Measurements from ENCODE around the gene DNAJB12. TPM values are rescaled to one million over a fixed set of nuclear protein-coding genes. Genes with fewer than 3 reads are reported as not detected.
A peak's percentile ranks its signal among the peaks of the same experiment; 100 is the strongest.
"Not testable (repeated sequence)": the region's sequence is repeated elsewhere in the genome, so short reads cannot be mapped to it uniquely, and the experiment has no call there.

The DNAJB12 gene
- total RNA-seq (ENCODE audit: unreplicated experiment), result 23.0 TPM
- long read RNA-seq, full-length matches to known transcripts, result 11 of 21 reads
- long read RNA-seq, partial matches to known transcripts, result 1 of 21 reads
- long read RNA-seq, other reads (novel, unspliced or antisense), result 9 of 21 reads

DNA sequence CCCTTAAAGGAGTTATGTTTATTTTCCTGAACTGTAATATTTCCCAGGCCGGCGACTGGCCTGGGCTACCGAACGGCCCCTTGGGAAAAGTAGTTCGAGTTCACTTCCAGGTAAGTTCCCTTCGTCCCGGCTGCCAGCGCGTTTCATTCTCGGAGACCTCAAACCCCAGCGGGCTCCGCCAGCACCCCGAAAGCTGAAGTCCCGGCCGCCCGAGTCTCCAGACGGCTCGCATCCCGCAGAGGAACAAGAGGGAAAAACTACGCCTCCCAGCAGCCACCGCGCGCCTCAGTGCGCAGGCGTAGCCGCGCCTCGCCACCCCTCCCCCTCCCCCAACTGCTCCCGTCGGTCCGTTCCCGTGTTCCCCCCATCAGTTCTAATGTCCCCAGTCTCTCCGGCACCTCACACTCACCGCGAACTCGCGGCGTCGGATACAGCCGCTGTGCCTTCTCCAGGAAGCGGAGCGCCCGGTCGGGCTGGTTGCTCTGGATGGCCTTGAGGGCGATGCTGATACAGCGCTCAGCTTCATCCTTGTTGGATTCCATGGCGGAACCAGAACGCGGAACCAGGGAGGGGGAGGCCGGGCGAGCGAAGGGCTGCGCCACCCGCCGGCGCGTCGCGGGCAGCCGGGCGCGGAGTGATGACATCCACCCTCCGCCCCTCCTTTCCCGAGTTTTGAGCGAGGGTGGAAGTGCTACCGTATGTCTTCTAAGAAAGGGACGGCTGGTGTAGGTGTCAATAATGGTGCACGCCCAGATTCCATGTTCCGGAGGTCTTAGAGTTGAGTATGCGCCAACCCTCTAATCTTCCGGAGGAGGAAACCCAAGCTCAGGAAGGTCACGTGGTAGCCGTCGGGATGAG, at the start of gene DNAJB12:
Gene DNAJB12, minus strand, starts transcription at position 564 of the 858 bp plus-strand sequence. Its CDS starts 22 bp downstream, at position 542.
- Mint-ChIP-seq H3K27me3 (ENCODE audit: unreplicated experiment) (peaks cover 22% of the 10 kb centered on the region), H3K27ac (ENCODE audit: unreplicated experiment) (peak within 1 kb of the TSS; percentile 99), H3K4me3 (ENCODE audit: unreplicated experiment) (peak within 1 kb of the TSS; percentile 96), H3K4me1 (ENCODE audit: low read depth, unreplicated experiment) (peaks cover 17% of the 10 kb centered on the region), H3K9me3 (ENCODE audit: unreplicated experiment) (peaks cover 10% of the 10 kb centered on the region), H3K36me3 (ENCODE audit: unreplicated experiment) (peaks cover 6% of the 10 kb centered on the region)
- DNase-seq, result peak; percentile 91
- TF ChIP-seq, protein P1, sequence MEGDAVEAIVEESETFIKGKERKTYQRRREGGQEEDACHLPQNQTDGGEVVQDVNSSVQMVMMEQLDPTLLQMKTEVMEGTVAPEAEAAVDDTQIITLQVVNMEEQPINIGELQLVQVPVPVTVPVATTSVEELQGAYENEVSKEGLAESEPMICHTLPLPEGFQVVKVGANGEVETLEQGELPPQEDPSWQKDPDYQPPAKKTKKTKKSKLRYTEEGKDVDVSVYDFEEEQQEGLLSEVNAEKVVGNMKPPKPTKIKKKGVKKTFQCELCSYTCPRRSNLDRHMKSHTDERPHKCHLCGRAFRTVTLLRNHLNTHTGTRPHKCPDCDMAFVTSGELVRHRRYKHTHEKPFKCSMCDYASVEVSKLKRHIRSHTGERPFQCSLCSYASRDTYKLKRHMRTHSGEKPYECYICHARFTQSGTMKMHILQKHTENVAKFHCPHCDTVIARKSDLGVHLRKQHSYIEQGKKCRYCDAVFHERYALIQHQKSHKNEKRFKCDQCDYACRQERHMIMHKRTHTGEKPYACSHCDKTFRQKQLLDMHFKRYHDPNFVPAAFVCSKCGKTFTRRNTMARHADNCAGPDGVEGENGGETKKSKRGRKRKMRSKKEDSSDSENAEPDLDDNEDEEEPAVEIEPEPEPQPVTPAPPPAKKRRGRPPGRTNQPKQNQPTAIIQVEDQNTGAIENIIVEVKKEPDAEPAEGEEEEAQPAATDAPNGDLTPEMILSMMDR (IDR thresholded peaks at IDR 0.05; ENCODE audit: partially characterized antibody, unreplicated experiment), result no peak

DNA sequence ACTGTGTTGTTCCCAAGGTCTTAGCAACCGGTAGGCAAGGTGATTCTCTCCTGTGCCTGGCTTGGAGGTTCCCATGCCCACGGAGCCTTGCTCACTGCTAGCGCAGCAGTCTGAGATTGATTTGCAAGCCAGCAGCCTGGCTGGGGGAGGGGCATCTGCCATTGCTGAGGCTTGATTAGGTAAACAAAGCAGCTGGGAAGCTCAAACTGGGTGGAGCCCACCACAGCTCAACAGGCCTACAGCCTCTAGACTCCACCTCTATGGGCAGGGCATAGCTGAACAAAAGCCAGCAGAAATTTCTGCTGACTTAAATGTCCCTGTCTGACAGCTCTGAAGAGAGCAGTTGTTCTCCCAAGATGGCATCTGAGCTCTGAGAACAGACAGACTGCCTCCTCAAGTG, 40.9 kb upstream of the DNAJB12 start:
- peaks cover 14% of the 10 kb centered on the region for H3K36me3 Mint-ChIP-seq (ENCODE audit: unreplicated experiment)
- not testable (repeated sequence) for H3K27me3 Mint-ChIP-seq (ENCODE audit: unreplicated experiment); H3K4me1 Mint-ChIP-seq (ENCODE audit: low read depth, unreplicated experiment); H3K27ac Mint-ChIP-seq (ENCODE audit: unreplicated experiment); H3K9me3 Mint-ChIP-seq (ENCODE audit: unreplicated experiment); H3K4me3 Mint-ChIP-seq (ENCODE audit: unreplicated experiment)
- peak; percentile 26 for DNase-seq

DNA sequence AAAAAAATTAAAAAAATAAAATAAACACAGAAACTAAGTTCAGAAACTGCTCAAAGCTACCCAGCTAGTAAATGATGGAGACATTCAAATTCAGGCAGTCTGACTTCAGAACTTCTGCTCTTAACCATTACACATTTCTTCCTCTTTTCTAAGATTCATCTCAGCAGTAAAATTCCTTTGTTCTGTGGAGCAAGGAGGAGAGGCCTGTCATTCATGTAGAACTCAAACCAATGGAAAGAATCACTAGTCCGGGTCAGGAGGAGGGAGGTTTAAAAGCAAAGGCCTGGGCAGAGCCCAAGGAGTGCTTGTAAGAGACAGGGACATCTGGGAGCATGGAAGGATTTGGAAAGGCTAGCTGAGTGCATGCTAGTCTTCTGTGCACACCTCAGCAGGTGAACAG, 37.9 kb upstream of the DNAJB12 start:
- no peak overlapping the region for H3K27ac Mint-ChIP-seq (ENCODE audit: unreplicated experiment)
- H3K36me3 Mint-ChIP-seq (ENCODE audit: unreplicated experiment), result peaks cover 5% of the 10 kb centered on the region
- no peak overlapping the region for H3K4me3 Mint-ChIP-seq (ENCODE audit: unreplicated experiment)
- H3K27me3 Mint-ChIP-seq (ENCODE audit: unreplicated experiment), result peaks cover 2% of the 10 kb centered on the region
- TF ChIP-seq, protein P1 (IDR thresholded peaks at IDR 0.05; ENCODE audit: partially characterized antibody, unreplicated experiment), result no peak
- H3K9me3 Mint-ChIP-seq (ENCODE audit: unreplicated experiment), result peaks cover 3% of the 10 kb centered on the region
- DNase-seq, result no peak
- H3K4me1 Mint-ChIP-seq (ENCODE audit: low read depth, unreplicated experiment), result no peaks in the 10 kb centered on the region

DNA sequence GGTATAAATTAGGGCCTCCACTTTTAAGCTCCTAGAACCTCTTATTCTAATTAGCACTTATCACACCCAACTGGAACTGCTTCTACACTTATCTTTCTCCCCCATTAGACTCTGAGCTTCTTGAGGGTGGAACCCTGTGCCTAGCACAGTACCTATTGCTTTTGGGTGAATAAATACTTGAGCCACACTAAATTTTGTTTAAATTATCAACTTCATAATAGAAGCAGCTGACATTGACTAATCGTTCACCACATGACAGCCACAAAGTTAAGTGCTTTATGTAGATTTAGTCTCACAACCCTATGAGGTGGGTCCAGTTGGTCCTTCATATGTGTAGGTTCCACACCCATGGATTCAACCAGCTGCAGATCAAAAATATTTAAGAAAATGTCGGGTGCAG, 36.0 kb upstream of the DNAJB12 start:
- Mint-ChIP-seq H3K4me1 (ENCODE audit: low read depth, unreplicated experiment) (no peaks in the 10 kb centered on the region), H3K36me3 (ENCODE audit: unreplicated experiment) (no peaks in the 10 kb centered on the region), H3K27ac (ENCODE audit: unreplicated experiment) (no peak overlapping the region), H3K27me3 (ENCODE audit: unreplicated experiment) (no peaks in the 10 kb centered on the region), H3K4me3 (ENCODE audit: unreplicated experiment) (no peak overlapping the region), H3K9me3 (ENCODE audit: unreplicated experiment) (peaks cover 2% of the 10 kb centered on the region)
- DNase-seq, result no peak
- TF ChIP-seq, protein P1 (IDR thresholded peaks at IDR 0.05; ENCODE audit: partially characterized antibody, unreplicated experiment), result no peak

DNA sequence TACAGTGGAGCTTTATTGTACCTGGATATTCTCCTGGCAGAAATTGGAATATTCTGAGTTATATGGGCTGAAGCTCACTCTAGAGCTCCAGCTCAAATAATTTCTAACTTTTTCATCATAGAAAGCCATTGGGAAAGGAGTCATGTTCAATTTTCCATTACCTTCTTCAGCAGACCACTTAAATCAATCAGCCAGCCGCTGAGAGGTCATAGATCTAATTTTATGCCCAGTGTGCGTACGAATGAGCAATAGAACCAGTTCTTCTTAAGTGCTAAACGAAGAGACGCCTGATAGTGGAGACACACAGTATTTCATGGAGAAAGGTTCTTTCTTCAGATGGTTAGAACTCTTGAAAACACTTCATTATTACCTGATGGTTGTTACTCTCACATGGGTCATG, 35.0 kb upstream of the DNAJB12 start:
- H3K27me3 Mint-ChIP-seq (ENCODE audit: unreplicated experiment), result no peaks in the 10 kb centered on the region
- TF ChIP-seq, protein P1 (IDR thresholded peaks at IDR 0.05; ENCODE audit: partially characterized antibody, unreplicated experiment), result no peak
- no peak overlapping the region for H3K27ac Mint-ChIP-seq (ENCODE audit: unreplicated experiment)
- H3K36me3 Mint-ChIP-seq (ENCODE audit: unreplicated experiment), result no peaks in the 10 kb centered on the region
- no peak for DNase-seq
- H3K4me1 Mint-ChIP-seq (ENCODE audit: low read depth, unreplicated experiment), result no peaks in the 10 kb centered on the region
- H3K9me3 Mint-ChIP-seq (ENCODE audit: unreplicated experiment), result peaks cover 2% of the 10 kb centered on the region
- H3K4me3 Mint-ChIP-seq (ENCODE audit: unreplicated experiment), result no peak overlapping the region
